Activated CD4-positive, alpha-beta T cell treated with anti-CD3 and anti-CD28 coated beads, Interleukin-10, Interleukin-2, amounts not matched to agents 100 ng/mL and 50 ng/mL, durations not matched to agents 16 hours and 8 hours (primary cell): Measurements from ENCODE around the gene C1orf21.

Experiments
- DNase-seq: peaks from one replicate; pipeline ENCODE4 v3.0.0-alpha.2; 2020

Gene C1orf21

DNA sequence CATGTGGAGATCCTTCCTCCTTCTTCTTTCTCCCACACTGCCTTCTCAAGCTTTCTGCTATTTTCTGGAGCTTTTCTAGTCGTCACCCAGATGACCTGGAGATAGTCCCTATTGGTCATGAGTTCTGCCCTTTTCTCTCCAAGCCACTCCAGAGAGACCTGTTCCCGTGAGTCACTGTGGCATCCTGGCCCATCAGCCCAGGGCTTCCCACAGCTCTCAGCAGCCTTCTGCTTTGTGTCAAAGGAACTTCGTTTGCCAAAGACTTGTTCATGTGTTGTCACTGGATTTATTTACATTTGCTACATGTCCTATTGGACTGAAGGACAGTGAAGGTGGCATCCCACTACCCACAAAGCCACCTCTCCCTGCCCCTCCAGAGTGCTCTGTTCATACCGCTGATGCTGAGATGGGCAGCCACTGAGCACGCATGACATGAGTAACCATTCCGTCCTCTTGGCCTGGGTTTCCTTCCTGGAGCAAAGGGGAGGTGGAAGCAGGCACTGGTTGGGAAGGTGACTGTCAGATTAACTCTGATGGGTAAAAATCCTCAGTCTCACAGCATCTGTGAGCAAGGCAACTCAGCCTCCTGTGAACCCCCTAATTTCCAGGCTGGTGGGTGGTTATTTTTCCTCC, 248.6 kb downstream of the C1orf21 start:
- no peak for DNase-seq

DNA sequence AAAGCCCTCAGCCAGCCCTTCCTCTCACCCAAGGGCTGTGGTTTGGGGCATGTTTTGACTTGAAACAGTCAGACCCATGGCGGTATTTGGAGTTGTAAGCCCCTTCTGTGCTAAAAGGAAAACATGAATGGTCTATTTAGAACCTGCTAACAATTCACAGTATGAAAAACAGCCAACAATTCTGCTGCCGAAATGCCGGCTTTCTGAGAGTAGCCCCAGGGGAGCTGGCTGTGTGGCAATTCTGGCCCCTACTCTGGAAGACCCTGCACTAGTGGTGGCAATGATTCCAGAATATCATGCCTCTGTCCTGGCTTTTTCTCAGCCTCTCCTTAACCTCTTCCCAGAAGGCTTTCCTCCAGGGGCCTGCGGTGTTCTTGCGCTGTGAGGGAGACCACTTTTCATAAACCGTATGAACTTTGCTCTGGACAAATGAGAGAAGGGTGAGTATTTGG, 249.2 kb downstream of the C1orf21 start:
- DNase-seq, result no peak

DNA sequence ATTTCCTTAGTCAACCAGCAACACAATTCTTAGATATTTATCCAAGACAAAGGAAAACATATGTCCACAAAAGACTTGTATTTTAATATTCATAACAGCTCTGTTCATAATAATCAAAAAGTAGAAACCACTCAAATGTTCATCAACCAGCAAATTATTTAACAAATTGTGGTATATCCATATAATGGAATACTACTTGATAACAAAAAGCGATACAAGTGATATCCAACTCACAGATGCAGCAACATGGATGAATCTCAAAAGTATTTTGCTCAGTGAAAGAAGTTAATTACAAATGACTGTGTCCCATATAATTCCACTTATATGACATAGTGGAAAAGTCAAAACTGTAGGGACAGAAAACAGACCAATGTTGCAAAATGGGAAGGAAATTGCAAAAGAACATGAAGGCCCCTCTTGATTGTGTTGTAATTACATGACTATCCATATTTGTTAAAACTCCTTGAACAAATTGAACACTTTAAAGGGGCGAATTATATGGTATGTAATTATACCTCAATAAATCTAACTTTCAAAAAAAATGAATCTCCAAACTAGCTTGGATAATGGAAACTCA, 250.9 kb downstream of the C1orf21 start:
- DNase-seq, result no peak

DNA sequence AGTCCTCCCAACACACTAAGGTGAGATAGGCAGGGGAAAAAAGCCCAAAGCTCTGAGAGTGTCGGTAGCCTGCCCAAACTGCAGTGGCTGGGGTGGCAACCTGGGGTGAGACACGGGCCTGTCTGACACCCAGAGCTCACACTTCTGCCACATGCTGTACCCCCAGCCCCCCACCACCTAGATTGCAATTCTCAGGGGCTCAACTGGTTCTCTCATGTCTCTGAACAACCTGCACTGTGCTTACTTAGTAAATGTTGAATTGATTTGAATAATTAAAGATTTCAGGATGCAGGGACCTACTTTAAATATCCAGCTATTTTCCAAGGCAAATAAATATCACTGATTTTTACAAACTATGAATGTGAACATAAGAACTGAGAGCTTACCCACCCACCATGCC, 252.4 kb downstream of the C1orf21 start:
- no peak for DNase-seq

DNA sequence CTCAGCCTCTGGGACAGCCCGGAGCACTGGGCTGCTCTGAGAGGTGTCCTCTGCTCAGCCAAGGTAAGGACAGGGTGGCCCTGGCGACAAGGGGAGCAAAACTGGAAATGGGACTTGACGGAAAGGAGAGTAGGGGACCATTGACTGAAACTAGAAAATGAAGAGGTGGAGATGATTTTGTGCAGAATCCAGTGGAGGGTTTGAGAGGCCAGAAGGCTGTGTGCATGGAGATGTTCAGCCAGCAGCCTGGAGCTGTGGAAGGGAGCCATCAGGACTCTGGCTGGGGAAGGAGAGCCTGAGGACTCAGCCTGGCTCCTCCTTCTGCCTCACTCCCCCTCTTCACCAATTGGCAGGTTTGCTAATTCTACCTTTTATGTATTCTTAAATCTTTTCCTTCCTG, 253.7 kb downstream of the C1orf21 start:
- DNase-seq, result no peak

DNA sequence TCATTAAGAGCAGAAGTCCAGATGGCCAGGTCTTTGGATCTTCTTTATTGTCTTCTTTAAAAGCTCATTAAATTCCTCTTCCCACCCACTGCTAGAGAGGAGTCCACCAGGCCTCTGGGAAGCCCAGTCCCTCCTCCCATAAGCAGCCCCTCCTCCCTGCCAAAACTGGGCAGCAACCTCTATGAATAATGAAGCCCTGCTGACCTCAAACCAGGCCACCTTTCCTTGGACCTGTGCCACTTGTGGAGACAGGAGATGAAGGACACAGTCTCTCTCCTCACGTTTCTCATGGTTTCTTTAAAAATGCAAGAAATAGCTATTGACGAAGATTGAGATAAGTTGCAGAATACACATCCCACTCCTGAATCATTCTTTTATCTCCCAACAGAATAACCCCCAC, 255.1 kb downstream of the C1orf21 start:
- DNase-seq, result no peak

DNA sequence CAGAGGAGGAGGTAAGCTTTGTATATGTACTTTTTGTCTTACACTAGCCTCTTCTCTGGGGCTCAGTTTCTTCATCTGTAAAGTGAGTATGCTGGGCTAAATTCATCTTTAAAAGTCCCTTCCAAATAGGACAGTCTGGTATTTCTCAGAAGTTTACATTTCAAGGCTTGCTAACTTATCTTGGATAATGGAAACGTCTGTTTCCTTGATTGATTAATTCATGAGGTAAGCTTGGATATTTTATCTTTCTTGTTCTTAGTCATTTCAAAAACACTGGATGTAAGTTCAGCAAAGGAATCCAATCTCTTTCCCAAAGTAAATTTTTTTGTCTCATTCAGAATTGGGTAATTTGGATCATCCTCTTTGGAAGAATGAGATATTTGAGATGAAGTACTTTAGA, 256.8 kb downstream of the C1orf21 start:
- DNase-seq, result no peak

DNA sequence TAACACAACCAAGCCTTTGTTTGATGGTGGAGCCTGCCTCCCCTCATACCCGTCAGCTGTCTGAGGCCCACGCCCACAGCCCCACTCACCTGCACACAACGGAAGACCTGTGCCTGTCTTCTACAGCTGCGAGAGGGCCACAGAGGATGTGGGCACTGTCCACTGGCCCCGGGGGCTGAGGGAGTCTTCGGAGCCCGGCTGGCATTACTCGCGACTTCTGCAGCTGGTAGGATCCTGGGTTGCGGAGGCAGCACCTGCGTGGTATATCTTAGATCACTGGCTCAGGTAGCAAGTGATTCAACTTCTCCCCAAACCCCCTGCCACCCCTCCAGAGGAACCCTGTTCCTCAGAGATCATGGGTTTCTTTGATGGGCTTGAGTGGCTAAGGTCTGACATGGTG, 257.9 kb downstream of the C1orf21 start:
- no peak for DNase-seq

DNA sequence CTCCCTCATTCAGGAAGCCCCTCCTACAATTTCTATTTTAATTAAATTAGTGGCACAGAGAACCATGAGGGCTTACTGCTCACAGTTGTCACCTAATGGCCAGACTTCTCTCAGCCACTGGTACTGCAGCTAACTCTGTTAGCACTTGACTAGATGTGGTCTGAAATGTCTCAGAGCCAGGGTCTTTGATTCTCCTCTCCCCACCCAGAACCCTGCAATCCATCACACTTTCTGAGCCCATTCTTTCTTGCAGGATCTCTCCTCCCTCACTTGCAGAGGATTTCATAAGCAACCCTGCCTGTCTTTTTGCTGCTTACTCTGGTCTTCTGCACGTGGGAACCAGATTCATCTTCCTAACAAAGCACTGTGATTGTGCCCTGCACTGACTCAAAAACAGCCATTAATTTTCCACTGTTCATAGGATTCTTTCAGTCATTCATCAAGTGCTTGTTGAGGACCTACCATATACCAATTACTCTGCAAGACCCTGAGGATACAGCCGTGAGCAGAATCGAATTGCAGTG, 259.4 kb downstream of the C1orf21 start:
- no peak for DNase-seq

DNA sequence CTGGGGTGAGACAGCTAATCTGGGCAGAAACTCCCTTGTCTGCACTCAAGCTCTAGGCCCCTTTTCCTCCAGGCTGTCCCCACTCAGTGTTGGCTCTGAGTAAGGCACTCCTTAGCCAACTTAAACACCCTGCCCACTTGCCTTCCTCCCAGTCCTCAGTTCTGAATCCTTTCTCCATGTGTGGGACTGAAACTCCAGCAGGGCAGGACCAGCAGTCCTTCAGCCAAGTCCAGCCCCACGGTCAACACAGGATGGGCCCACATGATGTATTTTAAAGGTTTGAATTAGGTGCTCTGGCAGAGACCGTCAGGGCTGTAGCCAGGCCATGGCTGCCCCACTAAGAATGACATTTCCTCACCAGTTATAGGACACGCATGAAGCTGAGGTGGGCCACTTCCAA, 260.0 kb downstream of the C1orf21 start:
- DNase-seq, result no peak

DNA sequence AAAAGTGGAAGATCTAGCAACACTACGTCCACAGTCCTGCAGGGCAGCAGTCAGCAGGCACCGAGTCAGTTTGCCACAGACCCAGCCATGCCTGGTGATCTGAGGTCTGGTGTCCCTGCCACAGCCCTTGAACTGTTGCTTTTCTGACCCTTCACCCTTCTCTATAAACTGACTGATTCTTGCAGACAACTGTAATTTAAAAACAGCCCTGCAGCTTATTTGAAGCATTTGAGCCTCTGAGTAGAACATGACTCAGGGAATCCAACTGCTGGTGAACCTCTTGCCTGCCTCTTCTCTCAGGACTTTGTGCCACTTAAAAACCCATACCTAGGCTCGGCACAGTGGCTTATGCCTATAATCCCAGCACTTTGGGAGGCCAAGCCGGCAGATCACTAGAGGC, 260.6 kb downstream of the C1orf21 start:
- DNase-seq, result no peak

DNA sequence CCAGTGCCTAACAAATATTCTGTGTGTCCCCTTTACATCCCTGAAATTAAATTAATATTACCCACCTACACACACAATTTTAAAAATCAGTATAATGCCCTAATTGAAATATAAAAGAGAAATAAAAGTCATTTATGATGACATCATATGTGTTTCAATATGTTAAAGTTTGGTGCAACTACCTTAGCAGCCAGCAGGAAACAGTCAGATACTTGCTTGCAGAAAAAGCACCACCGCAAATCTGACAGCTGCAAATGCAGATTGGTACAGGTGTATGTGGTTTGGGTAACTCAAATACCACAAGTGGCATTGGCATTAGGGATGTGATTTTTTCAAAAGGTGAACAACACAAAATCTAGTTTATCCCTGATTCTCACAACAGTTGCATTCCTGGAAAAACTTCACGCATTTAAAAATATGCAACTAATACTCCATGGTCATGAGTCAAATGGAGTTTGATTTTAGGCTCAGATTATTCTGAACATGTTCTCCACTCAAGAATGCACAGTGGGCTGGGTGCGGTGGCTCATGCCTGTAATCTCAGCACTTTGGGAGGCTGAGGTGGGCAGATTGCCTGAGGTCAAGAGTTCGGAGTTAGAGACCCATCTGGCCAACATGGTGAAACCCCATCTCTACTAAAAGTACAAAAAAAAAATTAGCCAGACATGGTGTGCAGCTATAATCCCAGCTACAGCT, 261.5 kb downstream of the C1orf21 start:
- DNase-seq, result no peak

DNA sequence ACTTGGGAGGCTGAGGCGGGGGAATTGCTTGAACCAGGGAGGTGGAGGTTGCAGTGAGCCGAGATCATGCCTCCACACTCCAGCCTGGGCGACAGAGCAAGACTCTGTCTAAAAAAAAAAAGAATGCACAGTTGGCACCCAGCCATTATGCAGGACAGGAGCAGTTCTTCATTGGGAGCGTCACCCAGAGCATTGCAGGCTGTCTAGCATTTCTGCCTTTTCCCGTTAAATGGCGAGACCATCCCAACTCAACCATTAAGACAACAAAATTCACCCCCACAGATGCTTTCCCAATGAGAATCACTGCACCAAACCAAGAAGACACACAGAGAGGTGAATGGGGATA, 262.0 kb downstream of the C1orf21 start:
- DNase-seq, result no peak

DNA sequence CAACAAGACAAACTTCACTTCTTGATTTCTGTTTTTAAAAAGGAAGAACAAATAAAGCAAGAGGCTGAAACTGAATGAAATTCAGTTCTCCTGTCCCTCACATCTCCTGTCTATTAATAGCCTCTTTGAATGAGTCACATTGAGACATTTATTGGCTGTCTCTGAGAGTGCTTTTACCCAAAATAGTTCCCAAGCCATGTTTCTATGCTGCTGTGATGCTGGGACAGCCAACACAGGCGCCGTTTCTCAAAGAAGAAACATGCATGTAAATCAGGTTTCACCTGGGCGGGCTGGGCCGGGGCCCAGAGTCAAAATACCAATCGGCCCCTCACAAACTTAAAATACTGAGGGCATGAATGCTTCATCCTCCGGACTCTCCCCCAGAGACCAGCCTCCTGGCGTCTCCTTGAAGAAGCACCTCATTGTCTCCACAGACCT, 262.6 kb downstream of the C1orf21 start:
- DNase-seq, result no peak

DNA sequence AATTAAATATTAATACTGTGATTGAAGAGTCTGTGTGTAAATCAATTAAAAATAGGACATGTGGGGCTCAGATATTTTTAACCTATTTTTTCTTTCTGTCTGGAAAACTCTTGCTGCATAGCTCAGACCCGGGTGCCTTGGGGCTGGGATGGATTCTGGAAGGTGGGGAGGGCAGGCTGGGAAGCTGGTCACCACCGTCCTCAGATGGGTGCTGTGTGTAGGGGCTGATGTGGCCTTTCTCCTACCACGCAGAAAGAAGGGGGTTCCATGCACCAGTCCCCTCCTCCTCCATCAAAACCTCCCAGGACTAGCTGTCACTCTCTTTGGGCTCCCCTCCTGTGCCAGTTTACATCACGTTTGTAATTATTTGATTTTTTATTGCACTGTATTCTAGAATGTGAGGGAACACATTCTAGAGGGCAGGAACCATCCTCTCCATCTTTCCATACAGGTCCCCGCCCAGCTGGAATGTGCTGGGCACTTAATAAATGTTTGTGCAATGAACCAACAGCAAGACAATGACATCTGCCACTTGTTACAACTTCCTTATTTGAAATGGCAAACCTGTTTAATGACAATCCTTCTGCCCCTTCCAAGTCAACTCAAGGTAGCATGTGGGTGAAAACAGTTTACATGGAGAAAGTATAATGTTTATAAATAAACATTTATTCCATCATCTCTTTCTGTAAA, 263.5 kb downstream of the C1orf21 start:
- no peak for DNase-seq

DNA sequence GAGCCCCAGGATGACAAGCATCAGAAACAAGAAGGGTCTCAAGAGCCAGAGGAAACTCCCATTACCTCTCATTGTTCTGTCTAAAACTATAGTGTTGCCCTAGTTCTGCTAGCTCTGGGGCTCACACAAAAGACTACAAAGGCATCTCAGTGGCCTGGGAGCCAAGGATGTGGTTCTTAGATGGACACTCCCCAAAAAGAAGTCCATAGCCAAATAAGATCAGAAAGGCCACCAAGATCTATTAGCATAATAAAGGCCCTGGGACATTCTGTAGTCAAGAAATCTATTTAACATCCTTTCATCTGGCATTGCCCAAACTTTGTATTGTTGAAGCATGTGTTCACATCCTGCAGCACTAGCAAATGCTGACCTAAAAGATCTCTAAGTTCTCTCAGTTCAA, 268.4 kb downstream of the C1orf21 start:
- no peak for DNase-seq

DNA sequence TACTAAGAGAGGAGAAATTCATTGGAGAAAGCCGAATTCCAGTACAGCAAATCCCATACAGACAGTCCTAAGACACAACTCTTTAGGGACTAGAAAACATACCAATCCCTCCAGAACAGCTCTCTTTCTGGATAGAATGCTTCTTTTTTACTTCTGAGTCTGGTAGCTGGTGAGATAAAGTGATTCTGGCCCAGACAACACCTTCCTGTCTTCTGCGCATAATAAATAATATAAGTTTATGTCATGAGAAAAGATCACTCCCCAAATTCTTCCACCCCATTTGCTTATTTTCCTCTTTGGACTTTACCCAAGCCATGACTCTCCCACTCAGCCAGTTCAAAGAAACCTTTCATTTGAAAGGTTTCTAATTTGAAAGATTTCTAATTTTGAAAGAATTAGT, 269.4 kb downstream of the C1orf21 start:
- DNase-seq, result no peak

DNA sequence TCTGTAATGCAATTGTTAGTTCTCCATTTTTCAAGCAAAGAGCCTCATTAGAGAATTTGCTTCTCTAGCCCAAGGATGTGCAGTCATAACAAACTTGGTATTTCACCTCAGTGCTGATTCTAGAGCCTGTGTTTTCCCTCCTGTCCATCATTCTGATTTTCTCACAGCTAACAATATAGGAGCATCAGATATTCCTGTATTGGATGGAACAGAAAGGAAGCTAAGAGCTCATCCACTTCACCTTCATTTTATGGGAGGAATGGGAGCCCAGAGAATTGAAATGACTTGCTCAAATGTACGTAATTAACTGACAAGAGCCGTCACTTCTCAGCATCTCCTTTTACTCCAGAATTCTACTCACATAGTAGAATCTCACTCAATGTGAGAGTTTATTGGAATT, 271.2 kb downstream of the C1orf21 start:
- no peak for DNase-seq

DNA sequence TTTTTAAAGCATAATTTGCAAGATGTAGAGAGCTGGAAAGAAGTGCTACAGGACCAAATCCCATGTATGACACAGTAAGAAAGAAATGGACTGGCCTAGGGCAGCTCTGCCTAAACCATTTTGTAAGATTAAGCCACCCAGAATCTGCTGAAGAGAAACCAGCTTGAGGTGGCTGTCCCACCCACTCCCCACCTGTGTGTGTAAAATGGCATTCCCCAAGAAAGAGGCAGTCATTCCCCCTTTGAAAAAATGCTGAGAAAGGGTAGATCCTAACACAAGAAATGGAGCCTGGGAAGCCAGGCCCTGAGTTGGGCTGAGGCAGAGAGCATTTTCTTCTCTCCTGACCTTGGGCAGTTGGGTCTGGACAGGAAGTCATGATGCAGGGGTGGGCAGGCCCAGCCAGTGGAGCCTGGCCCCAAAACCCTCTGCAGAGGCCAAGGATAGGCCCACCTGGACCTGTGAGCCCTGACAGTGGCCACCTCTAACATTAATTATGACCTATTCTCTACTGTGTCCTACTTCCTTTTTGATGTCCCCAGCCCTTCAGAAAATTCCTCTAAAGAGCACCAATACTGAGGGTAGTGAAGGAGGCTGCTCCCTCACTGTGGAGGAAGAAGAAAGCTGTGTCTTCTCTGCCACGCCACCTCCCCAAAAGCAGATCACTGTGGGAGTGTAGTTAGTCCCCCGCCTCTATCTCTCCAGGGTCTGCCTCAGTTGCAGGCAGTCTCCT, 273.8 kb downstream of the C1orf21 start:
- no peak for DNase-seq

DNA sequence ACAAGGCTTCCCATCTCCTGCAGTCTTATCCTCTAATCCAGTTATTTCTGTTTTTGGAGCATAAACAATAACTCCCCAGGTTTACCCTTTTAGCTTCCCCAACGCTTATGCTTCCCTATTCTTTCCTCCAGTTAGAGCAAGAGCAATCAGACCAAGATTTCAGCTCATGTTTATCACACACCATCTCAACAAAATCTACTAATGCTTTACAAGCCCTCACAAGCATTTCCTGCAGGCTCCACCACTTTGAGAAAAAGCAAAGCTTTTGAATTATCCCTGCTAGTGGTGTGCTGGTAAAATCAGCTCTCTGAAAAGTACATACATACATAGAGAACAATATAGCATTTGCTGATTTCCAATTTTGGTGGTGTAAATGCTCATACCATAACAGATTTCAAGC, 275.0 kb downstream of the C1orf21 start:
- DNase-seq, result no peak

DNA sequence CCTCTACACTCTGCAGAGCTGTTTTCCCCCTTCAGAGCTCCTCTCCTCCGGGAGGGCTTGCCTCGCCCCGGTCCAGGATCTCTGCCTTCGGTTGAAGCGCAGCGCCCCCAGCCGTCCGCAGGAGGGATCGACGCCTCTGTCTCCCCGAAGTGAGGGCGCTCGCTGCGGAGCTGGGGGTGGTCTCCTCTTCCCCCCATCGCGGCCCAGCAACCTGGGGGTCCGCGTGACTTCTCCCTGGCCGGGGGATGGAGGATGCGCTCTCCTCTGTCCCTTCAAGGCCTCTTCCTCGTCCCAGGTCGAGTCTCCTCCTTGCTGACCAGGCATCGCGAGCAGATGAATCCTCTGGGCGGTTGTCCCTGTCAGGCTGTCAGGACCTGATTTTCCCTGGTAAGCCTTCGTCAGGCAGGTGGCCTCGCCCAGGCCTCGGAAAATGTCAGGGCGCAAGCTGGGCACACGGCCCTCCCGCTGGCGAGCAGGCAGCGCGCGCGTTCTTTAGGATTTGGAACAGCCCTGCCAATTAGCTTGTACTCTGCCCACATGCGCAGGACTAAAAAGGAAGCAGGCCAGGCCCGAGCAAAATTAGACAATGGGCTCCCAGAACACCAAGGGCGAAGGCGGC, 277.3 kb downstream of the C1orf21 start:
- DNase-seq, result peak; percentile 53

DNA sequence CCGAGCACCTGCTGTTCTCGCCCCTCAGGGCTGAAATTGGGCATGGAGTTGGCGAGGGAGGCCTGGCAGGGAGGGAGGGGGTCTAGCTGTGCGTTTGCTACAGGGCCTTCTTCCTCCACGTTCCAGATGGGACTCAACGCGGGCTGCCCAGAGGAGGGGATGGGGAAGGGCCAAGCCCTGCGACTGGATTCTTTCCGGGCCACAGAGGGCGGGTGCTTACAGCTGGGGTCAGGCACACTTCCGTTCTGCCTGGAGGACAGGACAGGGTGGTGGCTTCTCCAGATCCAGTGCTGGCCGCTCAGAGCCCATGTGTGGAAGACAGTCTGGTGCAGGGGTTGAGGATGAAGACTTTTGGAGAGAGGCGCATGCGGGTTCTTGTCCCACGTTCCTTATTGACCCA, 277.8 kb downstream of the C1orf21 start:
- DNase-seq, result no peak

DNA sequence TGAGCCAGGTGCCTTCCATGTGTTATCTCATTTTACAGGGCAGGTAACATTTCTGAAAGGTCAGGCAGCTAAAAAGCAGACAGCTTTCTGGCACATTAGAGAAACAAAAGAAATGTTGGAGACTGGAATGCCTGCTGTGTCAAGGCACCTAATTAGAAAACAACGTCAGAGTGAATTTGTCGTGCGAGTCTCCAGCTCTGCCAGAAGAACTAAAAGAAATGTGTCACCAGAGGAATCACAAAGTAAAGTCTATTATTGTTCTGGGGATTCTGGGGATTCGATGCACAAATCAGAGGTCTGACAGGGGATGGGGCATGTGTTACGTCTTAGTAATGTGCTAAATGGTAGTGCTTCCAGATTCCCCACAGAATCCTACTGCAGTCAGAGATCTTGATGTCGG, 278.5 kb downstream of the C1orf21 start:
- no peak for DNase-seq
